IMR-90 (cell line): ENCODE results near the gene SORCS1. TPM values are rescaled to one million over a fixed set of nuclear protein-coding genes. Genes with fewer than 3 reads are reported as not detected.

ENCODE experiments used
- ATAC-seq: fragments of 200-7000 bp; cut with Tn5 transposase; 2 replicates; pipeline ENCODE4 v1.9.1; 2020; ENCODE audit warnings: low read depth, mild to moderate bottlenecking, moderate library complexity
- BruUV-seq: library from RNA; stranded (reverse); fragments of 400-500 nt; replicated peaks from 2 replicates; lab custom pipeline; 2021; lab: Mats Ljungman, UMichigan
- CTCF ChIA-PET: fragments of 300-600 bp; formaldehyde crosslinking; extraction: SDS; loops from one replicate; lab custom pipeline; 2021; ENCODE audit warnings: antibody characterized with exemption; lab: Yijun Ruan, JAX
- POLR2A ChIA-PET: fragments of 300-600 bp; sonication (Branson Sonifier 250); formaldehyde crosslinking; loops from one replicate; lab custom pipeline; 2022; ENCODE audit warnings: antibody characterized with exemption; ENCODE audit not compliant: unreplicated experiment; lab: Charles Lee
- DNase-seq: peaks from one replicate; pipeline ENCODE4 v3.0.0; 2013
- H2AFZ ChIP-seq: replicated peaks from 2 replicates; pipeline ENCODE3; 2013; ENCODE audit warnings: low read length, mild to moderate bottlenecking; ENCODE audit not compliant: poor library complexity
- H2AK5ac ChIP-seq: 2 replicates; pipeline ENCODE4 v1.6.1; 2013; ENCODE audit warnings: low read depth, low read length, inconsistent platforms
- H2AK9ac ChIP-seq: replicated peaks from 2 replicates; pipeline ENCODE3; 2013; ENCODE audit warnings: mild to moderate bottlenecking, low read depth, low read length, moderate library complexity; ENCODE audit not compliant: poor library complexity
- H2BK120ac ChIP-seq: 2 replicates; pipeline ENCODE4 v1.6.1; 2013; ENCODE audit warnings: low read depth, low read length, inconsistent platforms
- H2BK15ac ChIP-seq: 3 replicates; pipeline ENCODE4 v1.6.1; 2013; ENCODE audit warnings: low read depth, low read length, inconsistent platforms
- H2BK20ac ChIP-seq: 2 replicates; pipeline ENCODE4 v1.6.1; 2013; ENCODE audit warnings: low read depth, mild to moderate bottlenecking, inconsistent platforms, low read length, moderate library complexity
- H2BK5ac ChIP-seq: 2 replicates; pipeline ENCODE4 v1.6.1; 2013; ENCODE audit warnings: mild to moderate bottlenecking, low read depth, low read length, inconsistent platforms; ENCODE audit not compliant: poor library complexity, severe bottlenecking
- H3K14ac ChIP-seq: replicated peaks from 2 replicates; pipeline ENCODE4 v1.6.1; 2013; ENCODE audit warnings: low read depth, low read length, inconsistent platforms
- H3K18ac ChIP-seq: 2 replicates; pipeline ENCODE4 v1.6.1; 2013; ENCODE audit warnings: low read depth, low read length, control low read depth
- H3K23ac ChIP-seq: 2 replicates; pipeline ENCODE4 v1.6.1; 2013; ENCODE audit warnings: low read depth, low read length, inconsistent platforms
- H3K27ac ChIP-seq: 2 replicates; pipeline ENCODE4 v1.5.1; 2013; ENCODE audit warnings: mild to moderate bottlenecking, control low read depth, low read length; ENCODE audit not compliant: insufficient read depth
- H3K27me3 ChIP-seq: 2 replicates; pipeline ENCODE4 v1.6.1; 2013; ENCODE audit warnings: low read length; ENCODE audit not compliant: control insufficient read depth, insufficient read depth
- H3K36me3 ChIP-seq: 2 replicates; pipeline ENCODE4 v1.6.1; 2013; ENCODE audit warnings: low read length, mixed read lengths; ENCODE audit not compliant: control insufficient read depth, insufficient read depth
- H3K4ac ChIP-seq: 2 replicates; pipeline ENCODE4 v1.6.1; 2013; ENCODE audit warnings: low read depth, low read length, inconsistent platforms
- H3K4me1 ChIP-seq: 2 replicates; pipeline ENCODE4 v1.6.1; 2013; ENCODE audit warnings: low read length, mixed read lengths; ENCODE audit not compliant: control insufficient read depth, insufficient read depth
- H3K4me2 ChIP-seq: 2 replicates; pipeline ENCODE4 v1.6.1; 2013; ENCODE audit warnings: low read depth, mild to moderate bottlenecking, control low read depth, low read length, moderate library complexity
- H3K4me3 ChIP-seq: 2 replicates; pipeline ENCODE4 v1.5.1; 2013; ENCODE audit warnings: low read depth, mild to moderate bottlenecking, control low read depth, low read length, moderate library complexity; ENCODE audit not compliant: insufficient read depth
- H3K56ac ChIP-seq: 2 replicates; pipeline ENCODE4 v1.6.1; 2013; ENCODE audit warnings: low read length, inconsistent platforms; ENCODE audit not compliant: insufficient read depth; ENCODE audit errors: extremely low read depth
- H3K79me1 ChIP-seq, 2 experiments: 2 replicates each; pipeline ENCODE4 v1.6.1; 2013; ENCODE audit warnings: low read length in 2 of 2, inconsistent platforms in 1 of 2, low read depth in 1 of 2
- H3K9ac ChIP-seq: 2 replicates; pipeline ENCODE4 v1.6.1; 2013; ENCODE audit warnings: low read depth, low read length, control low read depth
- H3K9me1 ChIP-seq: 2 replicates; pipeline ENCODE4 v1.6.1; 2013; ENCODE audit warnings: low read length, inconsistent platforms; ENCODE audit not compliant: insufficient read depth
- H3K9me3 ChIP-seq: 2 replicates; pipeline ENCODE4 v1.6.1; 2013; ENCODE audit warnings: low read length; ENCODE audit not compliant: control insufficient read depth, insufficient read depth
- H4K20me1 ChIP-seq: 2 replicates; pipeline ENCODE4 v1.6.1; 2013; ENCODE audit warnings: low read length, inconsistent platforms; ENCODE audit not compliant: insufficient read depth
- H4K5ac ChIP-seq: 2 replicates; pipeline ENCODE4 v1.6.1; 2013; ENCODE audit warnings: mild to moderate bottlenecking, low read depth, low read length, control low read depth
- H4K8ac ChIP-seq, 2 experiments: 2 replicates each; pipeline ENCODE4 v1.6.1; 2013; ENCODE audit warnings: low read depth in 2 of 2, low read length in 2 of 2, control low read depth in 1 of 2, inconsistent platforms in 1 of 2
- H4K91ac ChIP-seq: 2 replicates; pipeline ENCODE4 v1.6.1; 2013; ENCODE audit warnings: low read depth, low read length, inconsistent platforms; ENCODE audit not compliant: insufficient read depth
- BHLHE40 ChIP-seq: fragments of 150-350 bp; IDR thresholded peaks from 2 replicates; pipeline ENCODE4 v1.6.1; 2016; ENCODE audit warnings: mild to moderate bottlenecking, low read depth, low read length
- CTCF ChIP-seq: conservative IDR thresholded peaks from 2 replicates; pipeline ENCODE4 v1.5.1; 2012; ENCODE audit warnings: mild to moderate bottlenecking, low read depth, low read length, improper control_type of control experiment
- FOS ChIP-seq: fragments of 150-350 bp; IDR thresholded peaks from 2 replicates; pipeline ENCODE4 v1.6.1; 2016; ENCODE audit warnings: low read depth, low read length
- MAZ ChIP-seq: IDR thresholded peaks from 2 replicates; pipeline ENCODE4 v1.6.1; 2012; ENCODE audit warnings: low read depth, mild to moderate bottlenecking, low read length, improper control_type of control experiment, moderate library complexity, borderline replicate concordance
- MXI1 ChIP-seq: IDR thresholded peaks from 2 replicates; pipeline ENCODE4 v1.6.1; 2012; ENCODE audit warnings: low read depth, mild to moderate bottlenecking, low read length, moderate library complexity, borderline replicate concordance
- NFE2L2 ChIP-seq: fragments of 150-350 bp; IDR thresholded peaks from 2 replicates; pipeline ENCODE4 v1.6.1; 2016; ENCODE audit warnings: low read depth, mild to moderate bottlenecking, low read length
- POLR2A ChIP-seq: IDR thresholded peaks from 2 replicates; pipeline ENCODE4 v1.6.1; 2012; ENCODE audit warnings: mild to moderate bottlenecking, low read depth, low read length
- RCOR1 ChIP-seq: IDR thresholded peaks from 2 replicates; pipeline ENCODE4 v1.6.1; 2012; ENCODE audit warnings: mild to moderate bottlenecking, low read length, improper control_type of control experiment; ENCODE audit not compliant: insufficient replicate concordance
- RFX5 ChIP-seq: IDR thresholded peaks from 2 replicates; pipeline ENCODE4 v1.8.0; 2012; ENCODE audit warnings: low read depth, mild to moderate bottlenecking, low read length, moderate library complexity
- SMC3 ChIP-seq: fragments of 150-350 bp; IDR thresholded peaks from 2 replicates; pipeline ENCODE4 v1.6.1; 2016; ENCODE audit warnings: low read depth, mild to moderate bottlenecking, antibody characterized with exemption, low read length, moderate library complexity
- WGBS, 2 experiments: methylation state at CpG; one replicate each; pipeline versions ENCODE4 v1.1.5 to v1.1.7; 2013; ENCODE audit warnings: missing lambda C conversion rate in 2 of 2; ENCODE audit not compliant: insufficient read length in 1 of 2; ENCODE audit errors: extremely low coverage in 2 of 2; 5-methylcytosine and 5-hydroxymethylcytosine counted together
- dilution Hi-C: fragments of 300-500 bp; cut with HindIII; formaldehyde crosslinking; loops from one replicate; pipeline ENCODE4 v1.14.3; 2018; ENCODE audit warnings: low sequenced_read_pairs; ENCODE audit not compliant: unreplicated experiment
- in situ Hi-C: fragments of 300-500 bp; cut with MboI; formaldehyde crosslinking; loops from 3 replicates; pipeline ENCODE4 v1.14.3; 2019; ENCODE audit warnings: low sequenced_read_pairs, inconsistent platforms, mixed read lengths
- intact Hi-C: fragments of 100-400 bp; cut with micrococcal nuclease; formaldehyde crosslinking; loops from 2 replicates; pipeline ENCODE4 v1.10.0; 2022
- polyA plus RNA-seq, 3 experiments: library from polyadenylated mRNA; depleted of rRNA; stranded (reverse); fragments of >200 nt; gene quantifications; 2 replicates each; pipeline ENCODE4 v1.2.3, GENCODE V29; 2012; ENCODE audit warnings: low replicate concordance in 1 of 3
- total RNA-seq: library from RNA; depleted of rRNA; stranded (reverse); fragments of >200 nt; gene quantifications from 2 replicates; pipeline ENCODE4 v1.2.3, GENCODE V29; 2012

Gene SORCS1
- total and polyA plus RNA-seq, 2 of the 4 experiments (the other 2 are of a cell fraction), result under 0.01 TPM; not detected in 1

GRCh38 chr10:107054469-107055156 is 109.9 kb downstream of the SORCS1 start:
- no peaks in the 10 kb centered on the region for H3K27me3 ChIP-seq
- dilution Hi-C loops, result no loop called here
- no peak overlapping the region for H2BK5ac ChIP-seq
- 0 out of 2 replicates have a peak, but pooled peaks cover 3% of the 10 kb centered on the region for H3K9me3 ChIP-seq
- H3K56ac ChIP-seq, result no peak overlapping the region
- H2BK120ac ChIP-seq, result no peak overlapping the region
- no peak overlapping the region for H2AK9ac ChIP-seq
- ChIA-PET POLR2A (no interaction called here), CTCF (no interaction called here)
- intact Hi-C loops, result no loop called here
- H4K20me1 ChIP-seq, result no peaks in the 10 kb centered on the region
- H2BK20ac ChIP-seq, result no peak overlapping the region
- no peak overlapping the region for H4K8ac ChIP-seq
- no TSS peak for BruUV-seq
- no peaks in the 10 kb centered on the region for H3K36me3 ChIP-seq
- H2BK15ac ChIP-seq, result no peak overlapping the region
- no peaks in the 10 kb centered on the region for H3K9me1 ChIP-seq
- no peak overlapping the region for H2AFZ ChIP-seq
- DNase-seq, result no peak
- H3K18ac ChIP-seq, result no peak overlapping the region
- H4K91ac ChIP-seq, result no peak overlapping the region
- 0% methylated on average over 1 of the region's 3 CpGs; no CpG with 5 or more reads in 1 of the 2 experiments for WGBS, 2 experiments
- no peak overlapping the region for H3K4ac ChIP-seq
- H3K9ac ChIP-seq, result no peak overlapping the region
- no peaks in the 10 kb centered on the region for H3K4me1 ChIP-seq
- no peak overlapping the region for H3K23ac ChIP-seq
- H4K5ac ChIP-seq, result no peak overlapping the region
- H2AK5ac ChIP-seq, result no peak overlapping the region
- no peak overlapping the region for H3K27ac ChIP-seq
- in situ Hi-C loops, result no loop called here
- TF ChIP-seq RFX5, result no peak
- no peak for TF ChIP-seq FOS
- TF ChIP-seq BHLHE40, result no peak
- no peak for TF ChIP-seq MXI1
- TF ChIP-seq MAZ, result no peak
- no peak for TF ChIP-seq CTCF
- no peak for TF ChIP-seq NFE2L2
- no peak for TF ChIP-seq SMC3
- no peak for TF ChIP-seq POLR2A
- TF ChIP-seq RCOR1, result no peak
- no peaks in the 10 kb centered on the region for H3K79me1 ChIP-seq
- no peak overlapping the region for H3K4me3 ChIP-seq
- no peak overlapping the region for H3K4me2 ChIP-seq
- no peak for ATAC-seq
- no peak overlapping the region for H3K14ac ChIP-seq
